ENCODE measurements around the gene RET.
A peak's percentile ranks its signal among the peaks of the same experiment; 100 is the strongest.

RET gene

DNA sequence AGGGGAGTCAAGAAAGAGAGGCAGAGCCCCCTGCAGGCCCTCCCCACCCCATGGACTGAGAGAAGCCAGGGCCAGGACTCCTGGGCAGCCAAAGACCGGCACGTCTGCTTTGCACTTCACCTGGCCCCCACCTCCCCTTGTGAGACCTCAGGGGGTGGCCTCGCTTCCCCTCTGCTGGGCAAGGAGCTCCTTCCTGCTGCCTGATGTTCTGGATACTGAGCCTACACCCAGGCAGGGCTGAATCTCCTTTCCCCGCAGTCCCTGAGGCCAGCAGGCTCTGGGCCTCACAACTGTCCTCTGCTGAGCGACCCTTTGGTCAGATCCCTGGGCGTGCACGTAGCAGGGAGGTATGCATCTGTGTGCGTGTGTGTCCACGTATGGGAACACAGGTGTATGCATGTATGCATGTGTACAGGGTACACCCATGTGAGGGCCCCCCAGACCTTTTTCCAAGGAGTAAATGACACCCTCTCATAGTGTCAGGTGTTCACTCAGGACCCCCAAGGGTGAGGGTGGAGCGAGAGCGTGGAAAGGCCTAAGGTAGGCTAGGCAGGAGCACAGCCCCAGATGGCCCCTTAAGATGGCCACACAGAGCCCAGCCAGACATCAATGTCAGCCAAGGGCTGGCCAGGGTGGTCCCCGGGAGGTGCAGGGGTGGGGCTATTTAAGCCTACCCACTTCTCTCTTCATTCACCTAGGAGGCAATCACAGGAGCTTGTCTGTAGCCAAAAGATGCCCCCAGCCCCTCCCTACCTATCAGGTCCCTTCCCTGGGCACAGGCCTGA is 1.9 kb upstream of the RET start:
- TF ChIP-seq, protein P1, sequence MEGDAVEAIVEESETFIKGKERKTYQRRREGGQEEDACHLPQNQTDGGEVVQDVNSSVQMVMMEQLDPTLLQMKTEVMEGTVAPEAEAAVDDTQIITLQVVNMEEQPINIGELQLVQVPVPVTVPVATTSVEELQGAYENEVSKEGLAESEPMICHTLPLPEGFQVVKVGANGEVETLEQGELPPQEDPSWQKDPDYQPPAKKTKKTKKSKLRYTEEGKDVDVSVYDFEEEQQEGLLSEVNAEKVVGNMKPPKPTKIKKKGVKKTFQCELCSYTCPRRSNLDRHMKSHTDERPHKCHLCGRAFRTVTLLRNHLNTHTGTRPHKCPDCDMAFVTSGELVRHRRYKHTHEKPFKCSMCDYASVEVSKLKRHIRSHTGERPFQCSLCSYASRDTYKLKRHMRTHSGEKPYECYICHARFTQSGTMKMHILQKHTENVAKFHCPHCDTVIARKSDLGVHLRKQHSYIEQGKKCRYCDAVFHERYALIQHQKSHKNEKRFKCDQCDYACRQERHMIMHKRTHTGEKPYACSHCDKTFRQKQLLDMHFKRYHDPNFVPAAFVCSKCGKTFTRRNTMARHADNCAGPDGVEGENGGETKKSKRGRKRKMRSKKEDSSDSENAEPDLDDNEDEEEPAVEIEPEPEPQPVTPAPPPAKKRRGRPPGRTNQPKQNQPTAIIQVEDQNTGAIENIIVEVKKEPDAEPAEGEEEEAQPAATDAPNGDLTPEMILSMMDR (IDR thresholded peaks at IDR 0.05; ENCODE audit: low read depth, low read length), result no peak
- TF ChIP-seq, protein P2, sequence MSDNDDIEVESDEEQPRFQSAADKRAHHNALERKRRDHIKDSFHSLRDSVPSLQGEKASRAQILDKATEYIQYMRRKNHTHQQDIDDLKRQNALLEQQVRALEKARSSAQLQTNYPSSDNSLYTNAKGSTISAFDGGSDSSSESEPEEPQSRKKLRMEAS (IDR thresholded peaks at IDR 0.05; ENCODE audit: low read depth, low read length), result no peak
- no peak for TF ChIP-seq POLR2A (IDR thresholded peaks at IDR 0.05; ENCODE audit: extremely low read depth, insufficient read length)
- TF ChIP-seq MYC (IDR thresholded peaks at IDR 0.05; ENCODE audit: low read depth, low read length), result no peak
- no peak overlapping the region for H3K4me3 ChIP-seq (ENCODE audit: low read depth, low read length)
- DNase-seq (ENCODE audit: low read depth), result no peak

DNA sequence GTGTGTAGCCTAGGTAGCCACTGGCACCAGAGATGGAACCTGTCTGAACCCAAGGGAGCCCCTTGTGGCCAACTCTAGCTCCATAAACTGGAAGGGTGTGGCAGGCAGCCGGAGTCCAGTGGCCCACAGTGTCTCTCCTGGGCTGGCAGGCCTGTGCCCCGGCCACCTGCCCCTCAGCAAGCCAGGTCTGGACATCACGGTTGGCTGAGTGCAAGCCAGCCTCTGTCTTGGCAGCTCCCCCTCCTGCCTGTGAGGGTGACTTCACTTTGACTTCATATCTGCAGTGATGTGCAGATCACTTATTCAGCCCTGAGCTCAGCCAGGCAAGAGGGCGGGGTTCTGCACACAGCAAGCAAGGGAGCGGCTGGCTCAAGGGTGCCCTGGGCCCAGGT is 1.3 kb upstream of the RET start:
- TF ChIP-seq, protein P1 (IDR thresholded peaks at IDR 0.05; ENCODE audit: low read depth, low read length), result peak; percentile 33
- TF ChIP-seq MYC (IDR thresholded peaks at IDR 0.05; ENCODE audit: low read depth, low read length) (no peak), POLR2A (IDR thresholded peaks at IDR 0.05; ENCODE audit: extremely low read depth, insufficient read length) (no peak)
- TF ChIP-seq, protein P2 (IDR thresholded peaks at IDR 0.05; ENCODE audit: low read depth, low read length), result no peak
- DNase-seq (ENCODE audit: low read depth), result peak; percentile 55
- no peak overlapping the region for H3K4me3 ChIP-seq (ENCODE audit: low read depth, low read length)

DNA sequence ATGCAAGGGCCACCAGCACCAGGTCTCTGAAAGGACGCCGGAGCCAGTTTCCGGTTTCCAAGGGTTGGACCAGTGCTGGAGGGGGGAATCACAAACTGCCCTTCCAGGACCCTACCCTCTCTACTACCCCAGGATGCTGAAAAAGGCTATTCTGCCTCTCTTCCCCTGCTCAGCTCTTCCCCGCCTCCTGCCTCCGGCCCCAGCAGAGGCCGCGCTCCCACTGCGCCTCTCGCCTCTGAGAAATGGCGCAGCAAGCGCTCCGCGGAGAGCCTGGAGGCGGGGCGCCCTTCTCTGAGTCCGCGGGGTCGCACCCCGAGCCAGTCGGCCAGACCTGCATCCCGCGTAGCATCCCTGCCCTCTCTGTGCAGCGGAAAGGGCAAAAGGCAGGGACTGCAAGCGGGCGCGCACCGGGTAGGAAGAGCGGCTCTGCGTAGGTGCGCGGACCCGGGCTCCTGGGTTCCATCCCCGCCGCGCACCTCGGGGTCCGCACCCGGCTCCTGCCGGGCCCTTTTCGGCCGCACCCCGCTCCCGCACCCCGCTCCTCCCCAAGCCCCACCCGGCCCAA is 476 bp upstream of the RET start:
- H3K4me3 ChIP-seq (ENCODE audit: low read depth, low read length), result peak overlapping the region; percentile 40
- DNase-seq (ENCODE audit: low read depth), result peak; percentile 76
- no peak for TF ChIP-seq MYC (IDR thresholded peaks at IDR 0.05; ENCODE audit: low read depth, low read length)
- TF ChIP-seq, protein P1 (IDR thresholded peaks at IDR 0.05; ENCODE audit: low read depth, low read length), result peak; percentile 2
- TF ChIP-seq, protein P2 (IDR thresholded peaks at IDR 0.05; ENCODE audit: low read depth, low read length), result no peak

DNA sequence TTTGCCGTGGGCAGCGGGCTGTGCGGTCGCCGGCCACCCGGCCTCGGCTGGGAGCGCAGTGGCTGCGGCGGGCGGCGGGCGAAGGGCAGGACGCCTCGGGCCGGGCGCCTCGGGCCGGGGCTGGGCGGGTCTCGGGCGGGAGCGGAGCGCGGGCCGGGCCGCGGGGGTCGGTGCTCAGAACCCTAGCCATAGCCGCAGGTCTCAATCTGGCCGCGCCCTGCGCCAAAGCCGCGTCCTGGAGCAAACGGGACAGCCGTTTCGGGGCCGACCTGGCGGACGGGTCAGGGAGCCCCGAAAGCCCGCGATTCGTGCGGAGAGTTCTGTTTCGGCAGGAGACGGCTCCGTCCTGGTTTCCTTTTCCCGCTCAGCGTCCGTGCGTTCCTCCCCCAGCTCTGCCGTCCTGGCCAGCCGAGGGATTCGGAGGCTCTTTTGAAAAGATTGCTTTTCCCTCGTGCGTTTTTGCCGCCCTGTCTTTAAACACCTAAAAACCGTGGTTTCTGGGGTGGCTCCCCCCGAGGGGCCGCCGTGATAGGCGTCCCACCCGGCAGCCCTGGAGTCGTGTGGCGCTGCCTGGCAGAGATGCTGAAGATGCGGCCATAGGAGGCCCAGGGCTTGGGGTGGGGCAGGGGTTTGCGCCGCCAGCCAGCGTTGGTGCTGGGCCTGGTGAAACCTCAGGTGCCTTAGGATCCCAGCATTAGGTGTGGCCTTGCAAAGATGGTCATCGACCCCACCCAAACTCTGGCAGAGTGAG is 727 bp downstream of the RET start:
- H3K4me3 ChIP-seq (ENCODE audit: low read depth, low read length), result peak overlapping the region; percentile 74
- peak; percentile 49 for DNase-seq (ENCODE audit: low read depth)
- TF ChIP-seq POLR2A (IDR thresholded peaks at IDR 0.05; ENCODE audit: extremely low read depth, insufficient read length), result no peak
- TF ChIP-seq, protein P1 (IDR thresholded peaks at IDR 0.05; ENCODE audit: low read depth, low read length), result no peak
- no peak for TF ChIP-seq MYC (IDR thresholded peaks at IDR 0.05; ENCODE audit: low read depth, low read length)
- TF ChIP-seq, protein P2 (IDR thresholded peaks at IDR 0.05; ENCODE audit: low read depth, low read length), result no peak

DNA sequence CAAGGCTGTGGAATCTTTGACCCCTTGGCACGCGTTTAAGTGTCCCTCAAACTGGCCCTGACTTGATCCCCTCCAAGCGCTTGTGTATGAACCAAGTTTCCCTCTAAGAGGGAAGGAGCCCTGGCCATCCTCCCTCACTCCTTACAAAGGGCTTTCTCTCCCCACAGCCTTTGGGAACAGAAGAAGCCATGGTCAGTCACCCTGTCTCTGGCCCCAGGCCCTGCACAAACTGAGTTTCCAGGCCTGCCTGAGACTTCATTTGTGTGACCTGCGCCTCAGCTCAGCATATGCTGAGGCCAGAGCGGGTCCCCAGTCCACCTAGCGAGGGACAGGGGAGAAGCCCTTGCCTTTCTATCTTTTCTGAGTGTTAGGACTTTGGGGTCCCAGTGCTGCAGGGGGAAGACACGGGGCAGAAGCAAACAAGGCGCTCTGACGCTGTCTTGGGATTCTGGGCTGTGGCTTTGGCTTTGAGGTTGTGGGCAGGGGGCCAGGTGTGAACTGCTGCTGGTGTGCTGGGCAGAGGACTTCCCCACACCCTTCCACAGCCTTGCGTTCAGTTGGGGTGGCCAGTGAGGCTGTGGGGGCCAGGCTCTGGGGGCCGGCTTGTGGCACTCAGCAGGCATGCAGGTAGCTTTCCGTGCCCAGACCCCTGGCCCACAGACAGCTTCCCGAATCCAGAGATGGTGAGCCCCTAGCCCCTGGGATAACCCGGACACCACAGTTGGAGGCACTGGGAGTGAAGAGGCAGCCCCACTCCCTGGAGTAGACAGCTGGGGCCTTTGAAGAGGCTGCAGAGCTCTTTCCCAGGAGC is 1.5 kb downstream of the RET start:
- TF ChIP-seq MYC (IDR thresholded peaks at IDR 0.05; ENCODE audit: low read depth, low read length) (no peak), POLR2A (IDR thresholded peaks at IDR 0.05; ENCODE audit: extremely low read depth, insufficient read length) (no peak)
- TF ChIP-seq, protein P2 (IDR thresholded peaks at IDR 0.05; ENCODE audit: low read depth, low read length), result no peak
- TF ChIP-seq, protein P1 (IDR thresholded peaks at IDR 0.05; ENCODE audit: low read depth, low read length), result no peak
- DNase-seq (ENCODE audit: low read depth), result peak; percentile 60
- H3K4me3 ChIP-seq (ENCODE audit: low read depth, low read length), result peak overlapping the region; percentile 74

Measured in NB4 (cell line).